Omental fat pad (tissue), 4 donors: ENCODE results near the gene SNX25. TPM values are rescaled to one million over a fixed set of nuclear protein-coding genes. Genes with fewer than 3 reads are reported as not detected.

Experiments used
- ATAC-seq: fragments of 150-250 bp; one replicate; pipeline ENCODE4 v1.9.1; 2016; ENCODE audit warnings: mild to moderate bottlenecking, moderate library complexity; ENCODE audit not compliant: low FRiP score
- DNase-seq: peaks from one replicate; pipeline ENCODE4 v3.0.0-alpha.2; 2019; ENCODE audit warnings: low spot score
- CTCF ChIP-seq, 3 donors: fragments of 450-650 bp; IDR thresholded peaks; one replicate each; pipeline ENCODE4 v1.5.1; 2016 to 2017; ENCODE audit warnings: antibody characterized with exemption in 3 of 3, mild to moderate bottlenecking in 3 of 3, moderate library complexity in 2 of 3
- total RNA-seq, 4 donors: library from RNA; depleted of rRNA; stranded (reverse); fragments of >200 nt; gene quantifications; one replicate each; pipeline ENCODE4 v1.1.0, GENCODE V29; 2016

Gene SNX25
- total RNA-seq, 4 donors from 2014 or later: 16.0 to 22.5 (median 21.9) TPM

DNA sequence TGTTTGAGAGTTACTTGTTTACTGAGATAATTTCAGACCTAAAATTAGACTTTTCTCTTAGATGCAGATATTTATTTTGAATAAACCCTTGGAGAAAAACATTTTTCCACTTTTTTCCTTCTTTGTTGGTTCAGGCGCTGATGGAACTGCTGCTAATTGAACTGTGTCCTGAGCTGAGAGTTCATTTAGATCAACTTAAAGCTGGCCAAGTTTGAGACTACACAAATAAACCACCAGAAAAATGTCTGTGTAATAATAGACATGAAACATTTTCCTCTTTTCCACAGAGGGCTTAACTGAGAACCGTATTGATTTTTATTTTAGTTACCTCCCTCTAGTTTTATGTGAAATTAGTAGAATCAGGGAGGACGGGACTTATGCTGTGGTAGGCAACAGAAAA, 153.9 kb downstream of the SNX25 start:
- TF ChIP-seq CTCF (IDR thresholded peaks at IDR 0.05): no peak
- DNase-seq: no peak

GRCh38 chr4:185364886-185365285, 155.5 kb downstream of the SNX25 start:
- TF ChIP-seq CTCF (IDR thresholded peaks at IDR 0.05): no peak
- no peak for DNase-seq
- ATAC-seq: no peak

More for the DNA sequence above, 153.9 kb downstream of the SNX25 start:
- ATAC-seq: no peak

DNA sequence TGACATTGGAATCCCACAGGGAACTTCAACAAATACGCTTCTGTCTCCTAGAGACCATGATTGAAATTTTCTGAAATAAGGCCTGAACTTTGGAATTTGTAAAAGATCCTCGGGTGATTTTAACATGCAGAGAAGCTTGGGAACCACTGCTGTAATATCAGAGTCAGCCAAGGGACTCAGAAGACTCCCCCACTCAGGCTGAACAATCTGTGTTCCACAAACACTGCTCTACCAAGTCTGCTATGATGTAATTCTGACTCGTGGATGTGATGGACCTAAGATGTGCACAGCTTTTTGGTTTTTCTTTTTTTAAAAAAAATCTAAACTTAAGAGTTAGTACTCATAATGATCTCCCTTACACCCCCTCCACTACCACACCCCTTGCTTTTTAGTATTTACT, 160.3 kb downstream of the SNX25 start:
- DNase-seq (no peak), ATAC-seq (no peak)
- no peak for TF ChIP-seq CTCF (IDR thresholded peaks at IDR 0.05)

GRCh38 chr4:185370268-185370949, 161.0 kb downstream of the SNX25 start:
- ATAC-seq: no peak
- no peak for TF ChIP-seq CTCF (IDR thresholded peaks at IDR 0.05)

DNA sequence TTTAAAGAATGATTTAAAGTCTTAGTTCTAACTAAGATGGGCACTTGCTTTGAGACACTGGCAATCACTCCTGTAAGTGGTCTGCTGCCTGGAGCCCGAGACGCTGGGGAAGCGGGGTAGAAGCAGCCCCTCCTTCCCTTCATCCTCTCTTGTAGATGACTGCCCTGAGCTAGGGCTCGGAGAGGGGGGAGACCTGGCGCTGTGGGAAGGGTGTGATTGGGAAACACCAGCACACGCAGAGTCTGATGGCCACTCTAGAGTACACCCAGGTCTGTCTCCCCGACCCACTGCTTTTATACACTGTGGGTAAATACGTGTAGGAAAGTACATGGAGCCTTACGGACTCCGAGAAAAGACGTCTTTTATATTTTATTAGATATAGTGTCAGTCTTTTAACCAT, 162.3 kb downstream of the SNX25 start:
- ATAC-seq (no peak), DNase-seq (no peak)
- no peak for TF ChIP-seq CTCF (IDR thresholded peaks at IDR 0.05)

More at GRCh38 chr4:185370268-185370949, 161.0 kb downstream of the SNX25 start:
- DNase-seq: no peak

DNA sequence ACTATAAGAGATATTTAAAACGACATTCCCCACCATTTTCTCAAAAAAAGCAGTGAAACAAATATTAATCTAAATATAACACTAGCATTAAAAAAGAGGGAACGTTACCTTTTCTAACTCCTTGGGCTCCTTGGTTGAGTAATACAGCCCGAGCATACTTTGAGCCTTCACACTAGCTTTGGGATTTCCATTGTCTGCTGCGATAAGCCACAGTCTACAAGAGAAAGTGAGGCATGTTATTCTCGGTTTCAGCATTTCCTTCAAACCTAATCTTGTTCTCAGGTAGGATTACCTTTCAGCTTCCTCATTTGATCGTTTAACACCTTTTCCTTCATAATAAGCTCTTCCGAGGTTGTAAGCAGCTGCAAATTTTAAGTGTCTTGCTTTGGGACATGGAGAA, 164.6 kb downstream of the SNX25 start:
- ATAC-seq: no peak
- no peak for DNase-seq
- TF ChIP-seq CTCF (IDR thresholded peaks at IDR 0.05): no peak

DNA sequence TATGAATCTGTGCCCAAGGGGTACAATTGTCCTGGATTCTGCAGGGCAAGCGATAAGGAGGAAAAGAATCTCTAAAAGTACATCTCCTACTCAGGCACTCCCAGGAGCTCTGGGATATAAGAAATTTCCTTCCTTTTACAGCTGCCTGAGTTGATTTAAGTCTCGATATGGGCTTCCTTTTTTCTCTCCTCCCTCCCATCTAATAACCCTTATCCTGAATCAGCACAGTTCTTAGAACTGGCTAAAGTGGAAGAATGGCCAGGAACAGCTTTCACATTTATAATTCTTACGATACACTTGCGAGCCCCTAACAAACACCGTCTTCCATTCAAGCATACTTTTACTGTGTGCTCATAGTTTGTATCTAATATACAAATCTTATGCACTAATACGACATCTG, 165.2 kb downstream of the SNX25 start:
- TF ChIP-seq CTCF (IDR thresholded peaks at IDR 0.05): no peak
- ATAC-seq (no peak), DNase-seq (no peak)
